ENCODE measurements around the gene EML4. TPM values are rescaled to one million over a fixed set of nuclear protein-coding genes. Genes with fewer than 3 reads are reported as not detected.

The EML4 gene
- total RNA-seq, 1 donor from 2014 or later: 43.0 TPM

Other genes with a start within 250 kb of the EML4 start
- 0.11 TPM in 1 of 2 replicates, not detected in the other for gene PKDCC, start 121.3 kb upstream of the EML4 start, total RNA-seq
- 73.4 and 79.8 TPM in 2 replicates for gene COX7A2L, start 191.9 kb downstream of the EML4 start, total RNA-seq

All from activated T-helper 2 cell treated with anti-CD3 and anti-CD28 coated beads, Interferon-gamma antibody, Interleukin-2, Interleukin-4, amounts not matched to agents 10 μg/mL and 5 μg/mL and 100 μg/mL, durations not matched to agents 14 hours and 24 hours and 36 hours (primary cell).